IPS-18c (cell line): ENCODE results near the gene REM1.
"Not testable (repeated sequence)": the region's sequence is repeated elsewhere in the genome, so short reads cannot be mapped to it uniquely, and the experiment has no call there.

Experiments used
- H3K4me3 ChIP-seq: 2 replicates; pipeline ENCODE4 v1.7.0; 2013; ENCODE audit warnings: low read depth, mild to moderate bottlenecking, low read length, moderate library complexity; ENCODE audit not compliant: insufficient read depth
- H3K9me3 ChIP-seq: one replicate; pipeline ENCODE4 v1.6.1; 2013; ENCODE audit warnings: mild to moderate bottlenecking, low read length, moderate library complexity; ENCODE audit not compliant: control insufficient read depth, insufficient read depth

REM1 gene

DNA sequence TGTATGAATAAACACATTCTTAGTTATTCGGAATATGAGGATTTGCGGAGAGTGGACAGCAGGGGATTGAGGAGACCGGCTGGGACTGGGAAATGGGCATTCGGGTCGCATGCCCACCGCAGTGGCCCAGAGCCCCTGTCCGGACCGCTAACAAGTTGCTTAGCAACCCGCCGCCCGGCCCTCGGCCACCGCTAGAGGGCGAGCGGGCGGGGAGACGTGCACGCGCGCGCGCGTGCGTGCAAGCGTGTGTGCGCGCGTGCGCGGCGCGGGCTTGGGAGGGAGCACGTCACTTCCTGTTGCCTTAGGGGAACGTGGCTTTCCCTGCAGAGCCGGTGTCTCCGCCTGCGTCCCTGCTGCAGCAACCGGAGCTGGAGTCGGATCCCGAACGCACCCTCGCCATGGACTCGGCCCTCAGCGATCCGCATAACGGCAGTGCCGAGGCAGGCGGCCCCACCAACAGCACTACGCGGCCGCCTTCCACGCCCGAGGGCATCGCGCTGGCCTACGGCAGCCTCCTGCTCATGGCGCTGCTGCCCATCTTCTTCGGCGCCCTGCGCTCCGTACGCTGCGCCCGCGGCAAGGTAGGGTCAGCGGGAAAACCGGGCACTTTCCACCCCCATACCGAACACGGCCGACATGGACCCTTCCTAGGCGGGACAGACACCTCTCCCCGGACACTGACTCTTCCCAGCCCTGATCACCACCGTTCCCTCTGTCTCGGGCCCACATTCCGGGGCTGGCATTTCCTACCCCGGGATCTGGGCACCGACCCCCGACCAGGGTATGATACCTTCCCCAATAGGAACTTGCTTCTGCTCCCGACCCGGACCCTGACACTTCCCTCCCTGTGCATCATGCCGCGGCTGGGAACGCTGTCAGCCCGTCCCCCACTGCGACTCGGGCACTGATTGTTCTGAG is 39.3 kb downstream of the REM1 start, which contains the start of gene HM13:
Gene HM13, plus strand, starts transcription at position 289 of the 918 bp plus-strand sequence. Its CDS starts 110 bp downstream, at position 399.
- H3K4me3 ChIP-seq, result peak within 1 kb of the TSS; percentile 83
- no peaks in the 10 kb centered on the region for H3K9me3 ChIP-seq

DNA sequence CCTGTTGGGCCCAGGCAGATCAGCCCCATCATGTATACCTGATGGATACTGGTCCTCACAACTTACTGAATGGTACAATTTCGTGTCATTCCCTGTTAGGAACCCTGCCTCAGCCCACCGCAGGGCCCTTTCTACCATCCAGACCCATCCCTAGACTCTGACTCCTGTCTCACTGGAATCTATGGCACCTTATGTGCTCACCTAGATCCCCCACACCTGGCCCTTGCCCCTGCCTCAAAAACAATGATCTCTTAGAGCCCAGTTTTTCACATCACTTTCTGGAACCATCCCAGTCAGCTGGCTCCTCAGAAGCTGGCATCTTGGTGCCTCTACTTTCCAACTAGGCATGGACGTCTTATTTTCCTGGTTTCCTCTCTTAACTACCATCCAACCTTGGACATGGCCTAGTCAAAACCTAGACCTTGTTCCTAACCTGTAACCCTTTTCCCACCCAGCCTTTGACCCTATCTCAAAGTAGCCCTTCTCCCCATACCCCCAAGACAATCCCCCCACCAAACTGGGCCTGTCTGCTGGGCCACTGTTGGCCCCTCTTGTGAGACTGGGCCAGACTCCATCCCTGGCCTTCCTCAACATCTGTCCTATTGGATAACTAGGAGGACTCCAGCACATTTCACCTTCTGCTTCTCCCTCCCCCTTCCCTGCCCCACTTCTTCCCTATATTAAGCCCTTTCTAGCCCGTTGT is 40.1 kb downstream of the REM1 start:
- Histone ChIP-seq H3K4me3 (peak overlapping the region; percentile 83), H3K9me3 (no peaks in the 10 kb centered on the region)

DNA sequence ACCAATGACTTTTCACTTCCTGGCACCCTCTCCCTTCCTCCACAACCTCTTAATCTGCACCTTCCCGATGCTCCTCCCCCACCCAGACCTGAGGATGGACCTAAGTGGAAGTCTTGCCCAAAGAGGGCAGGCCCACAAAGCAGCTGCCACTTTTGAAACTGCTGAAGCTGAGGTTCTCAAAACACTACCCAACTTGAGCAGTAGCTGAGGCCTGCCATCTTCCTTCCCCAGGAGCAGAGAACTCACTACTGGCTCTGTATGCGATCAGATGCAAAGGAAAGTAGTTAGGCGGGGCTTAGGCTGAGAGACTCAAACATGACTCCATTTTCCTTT is 40.7 kb downstream of the REM1 start:
- Histone ChIP-seq H3K4me3 (peak overlapping the region; percentile 83), H3K9me3 (no peaks in the 10 kb centered on the region)

DNA sequence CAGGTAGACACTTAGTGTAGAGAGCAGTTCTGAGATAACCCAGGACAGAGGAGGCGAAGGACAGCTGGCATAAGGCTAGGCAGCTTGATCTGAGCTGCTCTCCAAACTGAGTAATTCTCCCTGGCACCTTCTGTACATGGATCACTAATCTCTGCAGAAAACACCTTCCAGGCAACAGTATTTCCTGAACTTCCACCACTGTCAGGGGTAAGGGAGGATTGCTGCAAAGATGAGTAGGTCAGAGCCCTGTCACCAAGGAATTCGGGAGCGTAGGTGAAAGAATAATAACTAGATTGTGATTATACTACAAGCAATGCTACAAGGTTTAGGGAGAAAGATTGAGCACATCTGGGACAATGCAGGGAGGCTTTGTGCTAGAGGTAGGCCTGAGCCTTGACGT is 41.1 kb downstream of the REM1 start:
- Histone ChIP-seq H3K4me3 (no peak overlapping the region), H3K9me3 (no peaks in the 10 kb centered on the region)

DNA sequence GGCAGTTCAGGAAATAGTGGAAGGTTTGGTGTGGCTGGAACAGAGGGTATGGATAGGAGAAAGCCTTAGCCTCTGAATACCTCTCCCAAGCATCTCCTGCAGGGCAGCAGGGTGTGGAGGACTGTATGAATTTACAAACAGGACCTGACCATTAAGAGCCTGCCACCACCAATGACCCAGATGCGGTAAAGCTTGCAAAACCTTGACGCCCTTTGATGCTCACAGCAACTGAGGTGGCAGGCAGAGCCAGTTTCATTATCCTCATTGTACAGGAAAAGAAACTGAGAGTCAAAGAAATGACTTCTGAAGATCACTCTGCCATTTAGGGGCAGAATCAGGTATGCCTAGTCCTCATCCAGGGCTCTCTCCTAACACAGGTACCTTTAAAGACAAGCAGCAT is 41.6 kb downstream of the REM1 start:
- Histone ChIP-seq H3K9me3 (no peaks in the 10 kb centered on the region), H3K4me3 (no peak overlapping the region)

DNA sequence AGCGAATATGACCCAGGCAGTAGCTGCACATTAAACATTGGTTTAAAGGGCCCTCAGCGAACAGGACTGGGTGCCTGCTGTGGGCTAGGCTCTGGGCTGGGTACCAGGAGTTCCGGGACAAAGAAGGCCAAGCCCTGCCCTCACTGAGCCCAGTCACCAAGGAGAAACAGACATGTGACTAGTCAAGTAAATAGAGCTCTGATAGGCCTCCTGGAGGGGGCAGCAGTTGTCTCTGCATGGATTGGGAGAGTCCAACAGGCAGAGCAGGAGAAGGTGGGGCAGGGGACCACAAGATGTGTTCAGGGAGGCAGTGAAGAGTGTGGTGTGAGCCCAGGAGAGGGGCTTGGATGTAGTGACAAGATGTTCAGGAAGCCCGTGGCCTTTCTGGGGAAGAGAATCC is 42.3 kb downstream of the REM1 start:
- H3K9me3 ChIP-seq, result no peaks in the 10 kb centered on the region
- no peak overlapping the region for H3K4me3 ChIP-seq

DNA sequence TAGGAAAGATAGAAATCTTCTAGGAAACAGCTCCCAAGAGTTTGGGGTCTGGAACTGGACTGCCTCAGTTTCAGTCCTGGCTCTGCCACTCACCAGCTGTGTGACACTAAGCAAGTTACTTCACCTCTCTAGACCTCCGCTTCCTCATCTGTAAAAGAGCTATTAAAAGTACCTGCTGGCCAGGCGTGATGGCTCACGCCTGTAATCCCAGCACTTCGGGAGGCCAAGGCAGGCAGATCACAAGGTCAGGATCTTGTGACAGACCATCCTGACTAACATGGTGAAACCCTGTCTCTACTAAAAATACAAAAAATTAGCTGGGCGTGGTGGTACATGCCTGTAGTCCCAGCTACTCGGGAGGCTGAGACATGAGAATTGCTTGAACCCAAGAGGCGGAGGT is 46.2 kb downstream of the REM1 start:
- H3K4me3 ChIP-seq, H3K9me3 ChIP-seq: not testable (repeated sequence)

DNA sequence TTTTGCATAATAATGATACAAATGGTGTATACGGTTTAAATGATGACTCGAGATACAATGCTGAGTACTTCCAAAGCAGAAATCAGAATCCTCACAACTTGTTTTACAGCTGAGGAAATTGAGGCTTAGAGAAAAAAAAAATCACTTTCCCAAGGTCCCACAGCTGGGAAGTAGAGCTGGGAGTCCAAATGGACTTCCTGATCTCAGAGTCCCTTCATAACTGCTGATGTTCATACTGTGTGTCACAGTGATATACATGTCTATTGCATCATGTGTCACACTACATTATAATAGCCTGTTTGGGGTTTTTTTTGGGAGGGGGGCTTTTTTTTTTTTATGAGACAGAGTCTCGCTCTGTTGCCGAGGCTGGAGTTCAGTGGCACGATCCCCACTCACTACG is 47.6 kb downstream of the REM1 start:
- H3K9me3 ChIP-seq, result no peaks in the 10 kb centered on the region
- no peak overlapping the region for H3K4me3 ChIP-seq

DNA sequence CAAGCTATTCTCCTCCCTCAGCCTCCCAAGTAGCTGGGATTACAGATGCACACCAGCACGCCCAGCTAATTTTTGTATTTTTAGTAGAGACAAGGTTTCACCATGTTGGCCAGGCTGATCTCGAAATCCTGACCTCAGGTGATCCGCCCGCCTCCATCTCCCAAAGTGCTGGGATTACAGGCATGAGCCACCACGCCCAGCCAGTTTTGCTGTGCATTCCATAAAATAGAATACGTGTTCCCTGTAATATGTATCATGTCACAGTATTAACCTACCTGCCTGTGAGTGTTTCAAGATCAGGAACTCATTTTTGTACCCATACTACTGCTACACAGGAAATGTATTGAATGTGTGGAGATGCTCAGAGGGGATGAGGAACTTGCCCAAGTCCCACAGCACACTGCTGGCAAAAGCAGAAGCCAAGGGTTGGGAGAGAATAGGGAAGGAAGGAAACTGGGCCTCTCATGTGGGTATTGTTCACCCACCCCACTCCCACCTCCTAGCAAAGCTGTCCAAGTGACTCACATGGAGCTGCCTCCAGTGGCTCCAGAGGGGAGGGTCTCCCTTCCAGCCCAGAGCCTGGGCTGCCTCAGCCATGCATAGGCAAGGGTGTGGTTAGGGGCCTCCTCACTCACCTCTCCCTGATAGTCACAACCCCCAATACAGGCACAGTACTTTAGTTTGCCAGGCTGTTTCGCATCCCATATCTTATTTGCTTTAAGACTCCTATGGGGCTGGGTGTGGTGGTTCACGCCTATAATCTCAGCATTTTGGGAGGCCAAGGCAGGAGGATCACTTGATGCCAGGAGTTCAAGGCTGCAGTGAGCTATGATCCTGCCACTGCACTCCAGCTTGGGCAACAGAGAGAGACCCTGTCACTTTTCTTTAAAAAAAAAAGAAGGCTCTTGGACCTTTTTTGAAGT is 48.5 kb downstream of the REM1 start:
- Histone ChIP-seq H3K9me3 (no peaks in the 10 kb centered on the region), H3K4me3 (no peak overlapping the region)

DNA sequence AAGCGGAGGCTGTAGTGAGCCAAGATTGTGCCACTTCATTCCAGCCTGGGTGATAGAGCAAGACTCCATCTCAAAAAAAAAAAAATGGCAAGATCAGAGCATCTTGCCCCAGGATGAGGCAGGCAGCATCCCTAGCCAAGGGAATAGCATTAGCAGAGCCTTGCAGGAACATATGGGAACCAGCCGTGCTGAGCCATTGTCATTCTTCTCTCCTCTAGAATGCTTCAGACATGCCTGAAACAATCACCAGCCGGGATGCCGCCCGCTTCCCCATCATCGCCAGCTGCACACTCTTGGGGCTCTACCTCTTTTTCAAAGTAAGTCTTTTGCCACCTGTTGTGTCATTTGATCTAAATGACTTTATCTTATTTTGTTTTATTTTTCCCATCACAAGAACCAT is 52.2 kb downstream of the REM1 start:
- no peaks in the 10 kb centered on the region for H3K9me3 ChIP-seq
- H3K4me3 ChIP-seq, result no peak overlapping the region
